HL-60 (cell line): ENCODE measurements around the gene MTFR1L.

Experiments
- CTCF ChIP-seq: IDR thresholded peaks from one replicate; pipeline ENCODE4 v1.5.1; 2011; ENCODE audit warnings: low read length, control low read depth, inconsistent platforms; ENCODE audit not compliant: insufficient read depth
- GABPA ChIP-seq: IDR thresholded peaks from 2 replicates; pipeline ENCODE4 v1.6.1; 2012; ENCODE audit warnings: low read depth
- POLR2AphosphoS5 ChIP-seq: IDR thresholded peaks from 2 replicates; pipeline ENCODE4 v1.6.1; 2012; ENCODE audit warnings: low read depth
- SPI1 ChIP-seq: IDR thresholded peaks from 2 replicates; pipeline ENCODE4 v1.6.1; 2012; ENCODE audit warnings: low read depth, mild to moderate bottlenecking, borderline replicate concordance
- TF ChIP-seq, protein P1 (sequence below): IDR thresholded peaks from 2 replicates; pipeline ENCODE4 v1.6.1; 2012; ENCODE audit warnings: low read depth; ENCODE audit not compliant: insufficient replicate concordance

DNA sequence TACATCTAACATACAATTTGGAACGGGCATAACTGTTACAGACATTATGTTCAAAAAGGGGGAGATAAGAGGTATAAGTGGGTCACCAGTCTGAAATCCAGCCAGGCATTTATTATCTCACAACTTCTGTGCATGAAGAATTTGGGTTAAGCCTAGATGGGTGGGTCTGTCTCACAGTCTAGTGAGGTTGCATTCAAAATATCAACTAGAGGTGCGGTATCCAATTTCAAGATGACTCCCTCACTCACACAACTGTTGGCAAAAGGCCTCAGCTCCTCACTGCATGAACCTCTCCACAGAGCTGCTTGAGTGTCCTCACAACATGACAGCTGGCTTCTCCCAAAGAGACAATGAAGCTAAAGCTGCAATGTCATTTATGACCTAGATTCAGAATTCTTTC, 34.8 kb downstream of the MTFR1L start:
- TF ChIP-seq CTCF (no peak), POLR2AphosphoS5 (no peak), GABPA (no peak), SPI1 (no peak)
- TF ChIP-seq, protein P1, sequence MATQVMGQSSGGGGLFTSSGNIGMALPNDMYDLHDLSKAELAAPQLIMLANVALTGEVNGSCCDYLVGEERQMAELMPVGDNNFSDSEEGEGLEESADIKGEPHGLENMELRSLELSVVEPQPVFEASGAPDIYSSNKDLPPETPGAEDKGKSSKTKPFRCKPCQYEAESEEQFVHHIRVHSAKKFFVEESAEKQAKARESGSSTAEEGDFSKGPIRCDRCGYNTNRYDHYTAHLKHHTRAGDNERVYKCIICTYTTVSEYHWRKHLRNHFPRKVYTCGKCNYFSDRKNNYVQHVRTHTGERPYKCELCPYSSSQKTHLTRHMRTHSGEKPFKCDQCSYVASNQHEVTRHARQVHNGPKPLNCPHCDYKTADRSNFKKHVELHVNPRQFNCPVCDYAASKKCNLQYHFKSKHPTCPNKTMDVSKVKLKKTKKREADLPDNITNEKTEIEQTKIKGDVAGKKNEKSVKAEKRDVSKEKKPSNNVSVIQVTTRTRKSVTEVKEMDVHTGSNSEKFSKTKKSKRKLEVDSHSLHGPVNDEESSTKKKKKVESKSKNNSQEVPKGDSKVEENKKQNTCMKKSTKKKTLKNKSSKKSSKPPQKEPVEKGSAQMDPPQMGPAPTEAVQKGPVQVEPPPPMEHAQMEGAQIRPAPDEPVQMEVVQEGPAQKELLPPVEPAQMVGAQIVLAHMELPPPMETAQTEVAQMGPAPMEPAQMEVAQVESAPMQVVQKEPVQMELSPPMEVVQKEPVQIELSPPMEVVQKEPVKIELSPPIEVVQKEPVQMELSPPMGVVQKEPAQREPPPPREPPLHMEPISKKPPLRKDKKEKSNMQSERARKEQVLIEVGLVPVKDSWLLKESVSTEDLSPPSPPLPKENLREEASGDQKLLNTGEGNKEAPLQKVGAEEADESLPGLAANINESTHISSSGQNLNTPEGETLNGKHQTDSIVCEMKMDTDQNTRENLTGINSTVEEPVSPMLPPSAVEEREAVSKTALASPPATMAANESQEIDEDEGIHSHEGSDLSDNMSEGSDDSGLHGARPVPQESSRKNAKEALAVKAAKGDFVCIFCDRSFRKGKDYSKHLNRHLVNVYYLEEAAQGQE, result no peak
